ENCODE results near the gene KRT27. TPM values are rescaled to one million over a fixed set of nuclear protein-coding genes. Genes with fewer than 3 reads are reported as not detected.

KRT27 gene, protein sequence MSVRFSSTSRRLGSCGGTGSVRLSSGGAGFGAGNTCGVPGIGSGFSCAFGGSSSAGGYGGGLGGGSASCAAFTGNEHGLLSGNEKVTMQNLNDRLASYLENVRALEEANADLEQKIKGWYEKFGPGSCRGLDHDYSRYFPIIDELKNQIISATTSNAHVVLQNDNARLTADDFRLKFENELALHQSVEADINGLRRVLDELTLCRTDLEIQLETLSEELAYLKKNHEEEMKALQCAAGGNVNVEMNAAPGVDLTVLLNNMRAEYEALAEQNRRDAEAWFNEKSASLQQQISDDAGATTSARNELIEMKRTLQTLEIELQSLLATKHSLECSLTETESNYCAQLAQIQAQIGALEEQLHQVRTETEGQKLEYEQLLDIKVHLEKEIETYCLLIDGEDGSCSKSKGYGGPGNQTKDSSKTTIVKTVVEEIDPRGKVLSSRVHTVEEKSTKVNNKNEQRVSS
- not detected in 2 replicates for total RNA-seq

GRCh38 chr17:40782450-40782849 is at the start of gene KRT27:
Gene KRT27 (minus strand): TSS chr17:40782550. CDS start chr17:40782493, 57 bp downstream.

GRCh38 chr17:40822132-40822812 is 39.9 kb upstream of the KRT27 start, which contains the start of gene KRT10:
Gene KRT10 (minus strand): TSS chr17:40822614. CDS start chr17:40822585, 29 bp downstream.

GRCh38 chr17:40799859-40800258 is 17.5 kb upstream of the KRT27 start, which contains the start of gene KRT28:
Gene KRT28 (minus strand): TSS chr17:40799959. CDS start chr17:40799893, 66 bp downstream.

DNA sequence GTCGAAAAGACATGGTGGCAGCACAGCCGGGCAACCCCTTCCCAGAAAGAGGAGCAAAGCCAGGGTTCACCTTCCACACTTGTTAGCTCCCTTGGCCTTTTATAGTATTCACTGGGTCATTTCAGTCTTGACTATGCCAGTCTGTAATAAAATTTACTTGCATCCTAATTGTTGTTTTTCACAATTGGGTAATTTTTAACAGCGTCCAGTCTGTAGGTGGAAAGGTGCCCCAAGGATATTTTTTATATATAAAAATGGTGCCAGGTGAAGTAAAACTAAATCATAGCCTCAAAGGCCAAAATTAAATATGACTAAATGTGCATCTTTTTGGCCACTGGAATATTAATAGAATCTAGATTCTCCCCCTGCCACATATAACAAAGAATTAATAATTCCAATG is 10.2 kb downstream of the KRT27 start, which contains the start of gene KRT26:
Gene KRT26, minus strand, starts transcription at position 101 of the 400 bp plus-strand sequence. Its CDS starts 88 bp downstream, at position 13.

DNA sequence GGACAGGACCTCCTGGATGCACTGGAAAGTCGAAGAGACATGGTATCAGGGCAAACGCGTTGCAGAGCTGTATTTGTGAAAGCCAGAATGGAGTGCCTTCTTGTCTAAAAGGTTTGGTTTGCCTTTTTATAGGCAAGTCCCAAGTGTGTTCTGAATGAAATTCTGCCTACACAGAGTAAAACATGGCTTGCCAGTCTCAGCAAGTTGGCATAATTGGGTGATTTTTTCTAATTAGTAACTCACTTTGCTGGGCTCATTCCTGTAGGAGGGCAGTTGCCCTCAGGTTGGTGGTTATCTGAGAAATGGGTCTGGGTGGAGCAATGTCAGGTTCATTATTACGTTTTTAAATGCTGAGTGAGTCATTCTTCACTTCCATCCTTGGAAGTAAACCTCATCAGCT is 27.1 kb downstream of the KRT27 start, which contains the start of gene KRT25:
Gene KRT25, minus strand, starts transcription at position 101 of the 400 bp plus-strand sequence. Its CDS starts 60 bp downstream, at position 41.

Other genes starting within 250 kb of the KRT27 start
- not detected in 2 replicates for gene CCR7, start 217.1 kb downstream of the KRT27 start, total RNA-seq
- gene SMARCE1, start 134.7 kb downstream of the KRT27 start, total RNA-seq: 55.7 and 57.5 TPM in 2 replicates
- not detected in 2 replicates for gene KRT222, start 117.4 kb downstream of the KRT27 start, total RNA-seq
- gene KRT24, start 78.8 kb downstream of the KRT27 start, total RNA-seq: 0.21 TPM in 1 of 2 replicates, not detected in the other
- not detected in 2 replicates for gene KRT25, start 27.2 kb downstream of the KRT27 start, total RNA-seq
- gene KRT26, start 10.3 kb downstream of the KRT27 start, total RNA-seq: not detected in 2 replicates
- not detected in 2 replicates for gene KRT28, start 17.4 kb upstream of the KRT27 start, total RNA-seq
- 2.3 and 2.9 TPM in 2 replicates for gene KRT10, start 40.1 kb upstream of the KRT27 start, total RNA-seq
- gene KRT12, start 84.7 kb upstream of the KRT27 start, total RNA-seq: not detected in 2 replicates
- not detected in 2 replicates for gene KRT20, start 102.7 kb upstream of the KRT27 start, total RNA-seq
- gene KRT23, start 155.1 kb upstream of the KRT27 start, total RNA-seq: 7.2 and 148 TPM in 2 replicates
- not detected in 2 replicates for gene KRT39, start 184.4 kb upstream of the KRT27 start, total RNA-seq
- not detected in 2 replicates for gene KRT40, start 201.8 kb upstream of the KRT27 start, total RNA-seq
- not detected in 2 replicates for gene KRTAP3-3, start 211.6 kb upstream of the KRT27 start, total RNA-seq
- gene KRTAP3-2, start 217.4 kb upstream of the KRT27 start, total RNA-seq: not detected in 2 replicates
- gene KRTAP3-1, start 226.6 kb upstream of the KRT27 start, total RNA-seq: not detected in 2 replicates
- 0.24 TPM in 1 of 2 replicates, not detected in the other for gene KRTAP1-5, start 244.7 kb upstream of the KRT27 start, total RNA-seq
- gene KRTAP1-4, start 247.6 kb upstream of the KRT27 start, total RNA-seq: not detected in 2 replicates